Tibial nerve (tissue), 3 donors: ENCODE data around the gene MEIOB.

ENCODE experiments used
- POLR2A ChIP-seq, 2 donors: fragments of 450-650 bp; IDR thresholded peaks; one replicate each; pipeline ENCODE4 v1.6.1; 2017; ENCODE audit warnings: antibody characterized with exemption in 2 of 2, mild to moderate bottlenecking in 2 of 2, moderate library complexity in 2 of 2
- TF ChIP-seq, protein P1 (sequence below), 5 experiments: fragments of 200-600 bp in 3 of 5; fragments of 450-650 bp in 2 of 5; sonication (generic) in 3 of 5; IDR thresholded peaks; one replicate each; pipeline ENCODE4 v1.5.1; 2016 to 2019; ENCODE audit warnings: antibody characterized with exemption in 5 of 5, mild to moderate bottlenecking in 3 of 5, moderate library complexity in 2 of 5

DNA sequence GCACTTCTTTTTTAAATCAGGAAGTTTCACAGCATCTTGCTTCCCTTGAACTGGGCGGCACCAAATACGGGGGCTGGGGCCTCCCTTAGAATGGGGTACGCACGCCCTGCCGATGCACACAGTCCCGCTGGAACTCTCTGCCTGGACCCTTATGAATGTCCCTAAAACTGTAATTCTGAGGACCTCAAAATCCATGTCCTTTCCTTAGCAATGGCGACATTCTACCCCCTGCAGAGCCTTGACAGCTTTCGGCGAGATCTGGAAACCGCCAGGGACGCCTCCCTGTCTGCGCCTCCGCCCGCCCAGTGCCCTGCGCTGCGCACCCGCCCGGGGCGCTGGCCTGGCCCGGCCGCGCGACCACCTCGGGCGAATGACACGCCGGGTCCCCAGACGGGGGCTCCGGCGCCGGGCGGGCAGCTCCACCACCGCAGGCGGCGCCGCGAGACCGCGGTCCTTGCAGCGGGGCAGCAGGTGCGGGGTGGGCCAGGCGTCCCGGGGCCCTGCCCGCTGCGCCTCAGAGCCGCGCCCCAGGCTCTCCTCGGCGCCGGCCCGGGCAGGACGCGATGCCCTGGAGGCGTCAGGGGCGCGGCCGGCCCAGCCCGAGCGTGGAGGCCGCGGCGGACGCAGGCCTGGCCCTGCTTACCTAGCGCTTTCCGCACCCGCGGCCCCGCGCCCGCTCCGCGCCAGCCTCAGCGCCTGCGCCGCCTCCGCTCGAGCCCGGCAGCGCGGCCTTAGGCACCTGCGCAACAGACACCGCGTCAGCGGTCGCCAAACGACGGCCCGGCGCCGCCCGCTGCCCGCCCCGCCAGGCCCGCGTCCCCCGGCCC, 45.9 kb downstream of the MEIOB start:
- TF ChIP-seq, protein P1, sequence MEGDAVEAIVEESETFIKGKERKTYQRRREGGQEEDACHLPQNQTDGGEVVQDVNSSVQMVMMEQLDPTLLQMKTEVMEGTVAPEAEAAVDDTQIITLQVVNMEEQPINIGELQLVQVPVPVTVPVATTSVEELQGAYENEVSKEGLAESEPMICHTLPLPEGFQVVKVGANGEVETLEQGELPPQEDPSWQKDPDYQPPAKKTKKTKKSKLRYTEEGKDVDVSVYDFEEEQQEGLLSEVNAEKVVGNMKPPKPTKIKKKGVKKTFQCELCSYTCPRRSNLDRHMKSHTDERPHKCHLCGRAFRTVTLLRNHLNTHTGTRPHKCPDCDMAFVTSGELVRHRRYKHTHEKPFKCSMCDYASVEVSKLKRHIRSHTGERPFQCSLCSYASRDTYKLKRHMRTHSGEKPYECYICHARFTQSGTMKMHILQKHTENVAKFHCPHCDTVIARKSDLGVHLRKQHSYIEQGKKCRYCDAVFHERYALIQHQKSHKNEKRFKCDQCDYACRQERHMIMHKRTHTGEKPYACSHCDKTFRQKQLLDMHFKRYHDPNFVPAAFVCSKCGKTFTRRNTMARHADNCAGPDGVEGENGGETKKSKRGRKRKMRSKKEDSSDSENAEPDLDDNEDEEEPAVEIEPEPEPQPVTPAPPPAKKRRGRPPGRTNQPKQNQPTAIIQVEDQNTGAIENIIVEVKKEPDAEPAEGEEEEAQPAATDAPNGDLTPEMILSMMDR (IDR thresholded peaks at IDR 0.05): no peak
- no peak for TF ChIP-seq POLR2A (IDR thresholded peaks at IDR 0.05)
